K562 (cell line): ENCODE results near the gene KRT81. TPM values are rescaled to one million over a fixed set of nuclear protein-coding genes. Genes with fewer than 3 reads are reported as not detected.

Experiments used
- ATAC-seq: fragments of 200-7000 bp; cut with Tn5 transposase; 3 replicates; pipeline ENCODE4 v1.9.1; 2020; ENCODE audit warnings: moderate library complexity
- BruUV-seq: library from RNA; stranded (reverse); fragments of 400-500 nt; replicated peaks from 2 replicates; lab custom pipeline; 2021; lab: Mats Ljungman, UMichigan
- CTCF ChIA-PET: fragments of 300-600 bp; formaldehyde crosslinking; extraction: SDS; loops from one replicate; lab custom pipeline; 2021; ENCODE audit warnings: low intra/inter-chr PET ratio; lab: Yijun Ruan, JAX
- POLR2A ChIA-PET: fragments of 300-600, 350-650 bp; sonication (Branson Sonifier 250); formaldehyde crosslinking; extraction: SDS; loops from one replicate; lab custom pipeline; 2021; ENCODE audit warnings: antibody characterized with exemption, inconsistent platforms; lab: Yijun Ruan, JAX
- DNase-seq, 4 experiments: peaks; one replicate each; pipeline versions ENCODE4 v3.0.0 to v3.0.0-alpha.2; 2011 to 2018; ENCODE audit warnings: low spot score in 3 of 4, mixed read lengths in 3 of 4; ENCODE audit errors: extremely low read depth in 1 of 4
- FAIRE-seq: peaks from 2 replicates; lab custom pipeline; 2011; peaks lifted over from hg19 to GRCh38; lab: Jason Lieb, UNC
- H2AFZ ChIP-seq: 2 replicates; pipeline ENCODE4 v1.6.0; 2011; ENCODE audit warnings: low read depth, low read length, control low read depth, inconsistent platforms
- H3K27ac ChIP-seq: fragments of 200-600 bp; 3 replicates; pipeline ENCODE4 v1.8.0; 2011; ENCODE audit warnings: low read depth, mild to moderate bottlenecking, control low read depth, inconsistent platforms, low read length, moderate library complexity, mixed read lengths; ENCODE audit errors: extremely low read depth
- H3K27me3 ChIP-seq, 2 experiments: fragments of 300-600 bp in 1 of 2; 2 replicates in 1 of 2; 3 replicates in 1 of 2; pipeline versions ENCODE4 v1.6.0 to v1.8.0; 2011; ENCODE audit warnings: inconsistent platforms in 2 of 2, low read length in 2 of 2, mild to moderate bottlenecking in 1 of 2, mixed read lengths in 1 of 2, moderate library complexity in 1 of 2; ENCODE audit not compliant: control insufficient read depth in 2 of 2, insufficient read depth in 2 of 2
- H3K36me3 ChIP-seq: fragments of 300-600 bp; 3 replicates; pipeline ENCODE4 v1.8.0; 2011; ENCODE audit warnings: mild to moderate bottlenecking, low read length, inconsistent platforms; ENCODE audit not compliant: control insufficient read depth, insufficient read depth
- H3K4me1 ChIP-seq, 2 experiments: fragments of 200-600 bp in 1 of 2; replicated peaks in 1 of 2; 2 replicates in 1 of 2; 3 replicates in 1 of 2; pipeline versions ENCODE4 v1.5.1 to v1.8.0; 2011; ENCODE audit warnings: inconsistent platforms in 2 of 2, low read length in 2 of 2, mild to moderate bottlenecking in 1 of 2, mixed read lengths in 1 of 2, moderate library complexity in 1 of 2; ENCODE audit not compliant: control insufficient read depth in 2 of 2, insufficient read depth in 2 of 2
- H3K4me2 ChIP-seq: 2 replicates; pipeline ENCODE4 v1.6.1; 2011; ENCODE audit warnings: low read length, control low read depth, inconsistent platforms, mixed read lengths; ENCODE audit not compliant: insufficient read depth
- H3K4me3 ChIP-seq: fragments of 200-600 bp; sonication (generic), shearing (Covaris generic); 2 replicates; pipeline ENCODE4 v1.5.1; 2016; ENCODE audit warnings: control low read depth, inconsistent platforms
- H3K79me2 ChIP-seq: fragments of 200-600 bp; 3 replicates; pipeline ENCODE4 v1.8.0; 2011; ENCODE audit warnings: low read length, inconsistent platforms; ENCODE audit not compliant: control insufficient read depth, insufficient read depth
- H3K9ac ChIP-seq, 2 experiments: 2 replicates each; pipeline versions ENCODE4 v1.6.0 to v1.6.1; 2011; ENCODE audit warnings: low read depth in 2 of 2, low read length in 2 of 2, control low read depth in 1 of 2, inconsistent platforms in 1 of 2, mild to moderate bottlenecking in 1 of 2, mixed read lengths in 1 of 2; ENCODE audit not compliant: insufficient read depth in 1 of 2
- H3K9me1 ChIP-seq: one replicate; pipeline ENCODE4 v1.6.0; 2011; ENCODE audit warnings: inconsistent platforms, mild to moderate bottlenecking, low read length, moderate library complexity; ENCODE audit not compliant: control insufficient read depth, insufficient read depth
- H3K9me3 ChIP-seq: replicated peaks from 2 replicates; pipeline ENCODE4 v1.5.1; 2011; ENCODE audit warnings: low read depth, low read length, inconsistent platforms; ENCODE audit not compliant: control insufficient read depth, insufficient read depth
- H4K20me1 ChIP-seq: replicated peaks from 2 replicates; pipeline ENCODE4 v1.6.1; 2011; ENCODE audit warnings: low read length, inconsistent platforms, mixed read lengths; ENCODE audit not compliant: control insufficient read depth, insufficient read depth
- NBN ChIP-seq: fragments of 450-650 bp; IDR thresholded peaks from 2 replicates; pipeline ENCODE4 v1.6.1; 2016; ENCODE audit warnings: low read depth, mild to moderate bottlenecking
- PTTG1 ChIP-seq: fragments of 450-650 bp; IDR thresholded peaks from 2 replicates; pipeline ENCODE4 v1.6.1; 2016; ENCODE audit warnings: low read depth, mild to moderate bottlenecking, missing genetic modification characterization, missing compliant biosample characterization
- WGBS: fragments of 100-300 bp; shearing (Covaris generic); methylation state at CpG from one replicate; pipeline ENCODE4 v1.1.6; 2016; ENCODE audit warnings: low coverage, mixed read lengths; ENCODE audit not compliant: insufficient coverage; ENCODE audit errors: missing lambda C conversion rate; 5-methylcytosine and 5-hydroxymethylcytosine counted together
- in situ Hi-C: fragments of 300-500 bp; cut with MboI; formaldehyde crosslinking; loops from 4 replicates; pipeline ENCODE4 v1.15.0; 2018; ENCODE audit warnings: inconsistent platforms, mixed read lengths
- intact Hi-C: fragments of 100-400 bp; cut with micrococcal nuclease; formaldehyde crosslinking; loops from 2 replicates; pipeline ENCODE4 v1.14.2; 2022
- polyA plus RNA-seq, 8 experiments: library from polyadenylated mRNA; depleted of rRNA in 4 of 8; stranded (reverse) in 5 of 8; unstranded in 3 of 8; fragments of >200 nt; fragmentation: Nextera tagmentation in 2 of 8; fragmentation: Illumina TruSeq in 1 of 8; extraction: Ambion mirVana in 2 of 8; extraction: Trizol in 1 of 8; gene quantifications; 2 replicates each; pipeline versions ENCODE4 v1.2.1 to v1.2.3, GENCODE V29; 2011 to 2014; ENCODE audit warnings: inconsistent platforms in 1 of 8, missing spikeins in 1 of 8
- total RNA-seq, 7 experiments: library from RNA; depleted of rRNA in 6 of 7; stranded (reverse); fragments of >200 nt in 6 of 7; fragmentation: Illumina TruSeq in 2 of 7; extraction: Trizol in 2 of 7; gene quantifications; 2 replicates each; pipeline versions ENCODE4 v1.2.1 to v1.2.3, GENCODE V29; 2011 to 2021; ENCODE audit warnings: low replicate concordance in 1 of 7
- TF ChIP-seq, protein P1 (sequence below): sonication (generic); IDR thresholded peaks from 2 replicates; pipeline ENCODE4 v1.6.1; 2016

Gene KRT81
- total and polyA plus RNA-seq, 9 of the 15 experiments (the other 6 are each of a cell fraction or from before 2014, with no cell fraction given): 0.27 TPM; not detected in 8

DNA sequence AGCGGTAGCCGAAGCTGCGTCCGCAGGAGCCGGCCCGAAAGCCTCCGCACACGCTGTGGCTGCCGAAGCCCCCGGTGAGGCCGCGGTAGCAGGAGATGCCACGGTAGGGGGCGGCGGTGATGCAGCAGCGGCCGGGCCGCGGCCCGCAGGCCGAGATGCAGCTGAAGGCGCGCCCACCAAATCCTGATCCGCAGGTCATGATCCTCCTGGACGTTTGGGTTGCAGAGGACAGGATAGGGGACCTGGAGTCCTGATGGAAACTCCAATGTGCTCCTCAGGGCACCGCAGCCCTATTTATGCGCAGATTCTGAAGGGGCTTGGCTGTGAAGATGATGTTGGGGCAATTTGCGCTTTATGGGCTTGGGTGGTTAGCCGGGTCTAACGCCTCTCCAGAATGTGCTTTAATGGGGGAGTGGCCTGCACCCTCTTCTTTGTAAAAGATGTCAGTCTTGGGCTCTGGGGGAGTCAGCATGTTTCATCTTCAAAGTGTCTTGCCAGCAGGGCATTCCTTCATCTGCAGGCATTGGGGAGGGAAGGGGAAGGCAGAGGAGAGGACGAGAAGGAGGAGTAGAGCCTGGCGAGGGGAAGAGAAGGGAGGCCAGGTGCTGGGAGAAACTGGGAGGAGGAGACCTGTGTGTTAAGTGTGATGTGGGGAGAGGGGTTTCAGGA is at the start of gene KRT81 (continued):
- TF ChIP-seq, protein P1, sequence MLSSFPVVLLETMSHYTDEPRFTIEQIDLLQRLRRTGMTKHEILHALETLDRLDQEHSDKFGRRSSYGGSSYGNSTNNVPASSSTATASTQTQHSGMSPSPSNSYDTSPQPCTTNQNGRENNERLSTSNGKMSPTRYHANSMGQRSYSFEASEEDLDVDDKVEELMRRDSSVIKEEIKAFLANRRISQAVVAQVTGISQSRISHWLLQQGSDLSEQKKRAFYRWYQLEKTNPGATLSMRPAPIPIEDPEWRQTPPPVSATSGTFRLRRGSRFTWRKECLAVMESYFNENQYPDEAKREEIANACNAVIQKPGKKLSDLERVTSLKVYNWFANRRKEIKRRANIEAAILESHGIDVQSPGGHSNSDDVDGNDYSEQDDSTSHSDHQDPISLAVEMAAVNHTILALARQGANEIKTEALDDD: no peak
- no peak for TF ChIP-seq PTTG1 (tag)

DNA sequence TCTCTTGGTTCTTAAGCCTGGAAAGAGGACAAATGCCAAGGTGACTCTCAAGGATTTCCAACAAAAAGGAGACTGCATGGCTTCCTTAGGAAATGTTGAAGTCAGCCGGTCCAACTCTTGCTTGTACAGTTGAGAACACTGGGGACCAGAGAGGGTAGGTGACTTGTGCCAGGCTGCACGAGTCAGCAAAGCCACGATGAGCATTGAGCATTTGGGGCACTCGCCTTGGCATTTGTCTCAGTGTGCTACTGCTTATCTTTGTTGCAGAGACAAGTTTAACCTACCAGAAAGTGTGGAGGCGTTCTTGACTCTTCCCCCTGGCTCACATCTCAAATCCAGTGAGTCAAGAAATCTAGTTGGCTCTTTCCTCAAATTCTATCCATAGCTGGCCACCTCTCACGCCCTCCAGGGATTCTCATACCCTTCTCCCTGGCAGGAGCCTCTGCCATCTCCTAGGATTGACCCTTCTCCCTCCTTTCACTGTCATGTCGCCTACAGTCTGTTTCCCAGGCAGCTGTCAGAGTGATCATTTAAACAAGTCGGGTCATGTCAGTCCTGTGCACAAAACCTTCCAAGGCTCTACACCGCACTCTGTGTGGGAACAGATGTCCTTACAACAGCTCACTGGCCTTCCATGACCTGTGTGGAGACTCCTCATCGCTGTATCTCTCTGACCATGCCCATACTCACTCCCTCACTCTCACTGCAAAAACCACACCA is 47.1 kb upstream of the KRT81 start:
- CTCF ChIA-PET: no interaction called here
- no peak for TF ChIP-seq NBN
- TF ChIP-seq, all 486 proteins: peak for 0
- Histone ChIP-seq H4K20me1 (no peaks in the 10 kb centered on the region), H3K4me2 (no peak overlapping the region), H3K27ac (no peak overlapping the region), H3K4me3 (no peak overlapping the region), H3K9me3 (no peaks in the 10 kb centered on the region), H3K27me3 (peaks cover 0 to 27% of the 10 kb centered on the region in 2 experiments; a peak in 2 of 5 replicates), H3K9ac (no peak overlapping the region), H3K4me1 (no peaks in the 10 kb centered on the region), H3K9me1 (no peaks in the 10 kb centered on the region), H3K36me3 (no peaks in the 10 kb centered on the region), H3K79me2 (no peaks in the 10 kb centered on the region), H2AFZ (no peak overlapping the region)
- no TSS peak for BruUV-seq
- intact Hi-C loops (no loop called here), in situ Hi-C loops (no loop called here)
- POLR2A ChIA-PET: interaction anchor here (0.6 kb wide), 1 partner anchor 688 kb away, joined by 3 read pairs; no protein-coding TSS in a partner anchor
- FAIRE-seq (no peak), DNase-seq (no peak), ATAC-seq (no peak)
- 0% methylated on average over 10 of the region's 10 CpGs for WGBS
